COLO668 (cell line): ENCODE results near the gene VAMP8.
"Not testable (repeated sequence)": the region's sequence is repeated elsewhere in the genome, so short reads cannot be mapped to it uniquely, and the experiment has no call there.

ENCODE experiments used
- DNase-seq: peaks from one replicate; lab custom pipeline; 2025; ENCODE audit not compliant: unreplicated experiment; lab: John Stamatoyannopoulos, UW

Gene VAMP8

GRCh38 chr2:85577386-85578242 is at the start of gene VAMP8:
TSS of gene VAMP8 (plus strand) at chr2:85577586. CDS start at chr2:85577647, 61 bp downstream.
- peak; percentile 63 for DNase-seq

- DNase-seq = no peak
Measured at GRCh38 chr2:85527787-85528186, 49.6 kb upstream of the VAMP8 start.

- DNase-seq = no peak
Measured at GRCh38 chr2:85528355-85528754, 49.0 kb upstream of the VAMP8 start.

- DNase-seq = no peak
Measured at GRCh38 chr2:85529809-85530208, 47.6 kb upstream of the VAMP8 start.

- DNase-seq = no peak
Measured at GRCh38 chr2:85531589-85531988, 45.8 kb upstream of the VAMP8 start.

- no peak for DNase-seq
Measured at GRCh38 chr2:85534099-85534498, 43.3 kb upstream of the VAMP8 start.

- DNase-seq = no peak
Measured at GRCh38 chr2:85534881-85535280, 42.5 kb upstream of the VAMP8 start.

GRCh38 chr2:85536479-85536878 is 40.9 kb upstream of the VAMP8 start:
- no peak for DNase-seq

- peak; percentile 63 for DNase-seq
Measured at GRCh38 chr2:85537600-85538506, 39.5 kb upstream of the VAMP8 start.

- DNase-seq = peak; percentile 95
Measured at GRCh38 chr2:85538507-85539360, 38.7 kb upstream of the VAMP8 start, which contains the start of gene MAT2A. TSS of gene MAT2A (plus strand) at chr2:85539168. CDS start at chr2:85539288, 120 bp downstream.

- DNase-seq = peak; percentile 78
Measured at GRCh38 chr2:85539361-85540132, 37.8 kb upstream of the VAMP8 start.

- DNase-seq = no peak
Measured at GRCh38 chr2:85540133-85540648, 37.2 kb upstream of the VAMP8 start.

- no peak for DNase-seq
Measured at GRCh38 chr2:85541262-85541661, 36.1 kb upstream of the VAMP8 start.

GRCh38 chr2:85541753-85542457 is 35.5 kb upstream of the VAMP8 start:
- no peak for DNase-seq

- no peak for DNase-seq
Measured at GRCh38 chr2:85542777-85543176, 34.6 kb upstream of the VAMP8 start.

- not testable (repeated sequence) for DNase-seq
Measured at GRCh38 chr2:85544254-85544691, 33.1 kb upstream of the VAMP8 start.

- DNase-seq = not testable (repeated sequence)
Measured at GRCh38 chr2:85544915-85545779, 32.2 kb upstream of the VAMP8 start.

GRCh38 chr2:85545780-85546240 is 31.6 kb upstream of the VAMP8 start:
- no peak for DNase-seq
